GM12878 (cell line): ENCODE measurements around the gene TMEM191C. TPM values are rescaled to one million over a fixed set of nuclear protein-coding genes. Genes with fewer than 3 reads are reported as not detected.

ENCODE experiments used
- ATAC-seq: fragments of 200-7000 bp; cut with Tn5 transposase; 3 replicates; pipeline ENCODE4 v1.9.1; 2020; ENCODE audit warnings: mild to moderate bottlenecking, moderate library complexity
- BruUV-seq: library from RNA; stranded (reverse); fragments of 400-500 nt; replicated peaks from 2 replicates; lab custom pipeline; 2021; lab: Mats Ljungman, UMichigan
- CTCF ChIA-PET: fragments of 300-600 bp; sonication (Branson Sonifier 250); formaldehyde crosslinking; extraction: SDS; loops from one replicate; lab custom pipeline; 2021; ENCODE audit warnings: inconsistent platforms; lab: Yijun Ruan, JAX
- POLR2A ChIA-PET: fragments of 350-600 bp; formaldehyde crosslinking; extraction: SDS; loops from one replicate; lab custom pipeline; 2021; ENCODE audit warnings: inconsistent platforms; lab: Charles Lee
- RAD21 ChIA-PET: fragments of 300-600 bp; sonication (Branson Sonifier 250); formaldehyde crosslinking; loops from one replicate; lab custom pipeline; 2023; ENCODE audit warnings: antibody characterized with exemption; ENCODE audit not compliant: unreplicated experiment; lab: Charles Lee
- SMC1A ChIA-PET: fragments of 300-600 bp; sonication (Branson Sonifier 250); formaldehyde crosslinking; loops from one replicate; lab custom pipeline; 2023; ENCODE audit not compliant: unreplicated experiment, uncharacterized antibody; lab: Charles Lee
- DNase-seq: peaks from one replicate; pipeline ENCODE4 v3.0.0-alpha.2; 2011; ENCODE audit warnings: low read depth, low spot score
- FAIRE-seq: peaks from 3 replicates; lab custom pipeline; 2011; peaks lifted over from hg19 to GRCh38; lab: Jason Lieb, UNC
- H2AFZ ChIP-seq: 2 replicates; pipeline ENCODE4 v1.6.0; 2011; ENCODE audit warnings: low read depth, low read length, control low read depth; ENCODE audit not compliant: control insufficient read depth
- H3K27ac ChIP-seq: 2 replicates; pipeline ENCODE4 v1.5.1; 2011; ENCODE audit warnings: control low read depth; ENCODE audit not compliant: control insufficient read depth, insufficient read depth
- H3K27me3 ChIP-seq, 2 experiments: replicated peaks in 1 of 2; 2 replicates each; pipeline versions ENCODE4 v1.6.0 to v1.6.1; 2011; ENCODE audit warnings: low read length in 1 of 2; ENCODE audit not compliant: control insufficient read depth in 2 of 2, insufficient read depth in 2 of 2
- H3K36me3 ChIP-seq, 2 experiments: 2 replicates each; pipeline ENCODE4 v1.5.1; 2011; ENCODE audit warnings: low read length in 1 of 2; ENCODE audit not compliant: control insufficient read depth in 2 of 2, insufficient read depth in 2 of 2
- H3K4me1 ChIP-seq: 2 replicates; pipeline ENCODE4 v1.6.1; 2011; ENCODE audit warnings: mild to moderate bottlenecking, low read length, moderate library complexity, mixed read lengths; ENCODE audit not compliant: control insufficient read depth, insufficient read depth
- H3K4me2 ChIP-seq: 2 replicates; pipeline ENCODE4 v1.6.0; 2011; ENCODE audit warnings: control low read depth; ENCODE audit not compliant: control insufficient read depth, insufficient read depth
- H3K4me3 ChIP-seq: fragments of 200-600 bp; sonication (generic); 2 replicates; pipeline ENCODE4 v1.5.1; 2016
- H3K79me2 ChIP-seq: 2 replicates; pipeline ENCODE4 v1.6.0; 2011; ENCODE audit warnings: low read length; ENCODE audit not compliant: control insufficient read depth, insufficient read depth
- H3K9ac ChIP-seq: 2 replicates; pipeline ENCODE4 v1.8.0; 2011; ENCODE audit warnings: low read length, control low read depth, mixed read lengths; ENCODE audit not compliant: control insufficient read depth, insufficient read depth
- H3K9me3 ChIP-seq: replicated peaks from 3 replicates; pipeline ENCODE4 v1.5.1; 2011; ENCODE audit warnings: mild to moderate bottlenecking, low read length; ENCODE audit not compliant: control insufficient read depth, insufficient read depth
- H4K20me1 ChIP-seq: 2 replicates; pipeline ENCODE4 v1.6.0; 2011; ENCODE audit not compliant: control insufficient read depth, insufficient read depth
- ATF3 ChIP-seq: IDR thresholded peaks from 2 replicates; pipeline ENCODE4 v1.6.1; 2011; ENCODE audit warnings: low read depth, mild to moderate bottlenecking, low read length, moderate library complexity, borderline replicate concordance; ENCODE audit errors: extremely low read depth
- STAT3 ChIP-seq: IDR thresholded peaks from 2 replicates; pipeline ENCODE4 v1.6.1; 2011; ENCODE audit warnings: low read depth, low read length, improper control_type of control experiment
- TARDBP ChIP-seq: IDR thresholded peaks from 2 replicates; pipeline ENCODE4 v1.6.1; 2016; ENCODE audit warnings: borderline replicate concordance
- ZBTB11 ChIP-seq: fragments of 450-650 bp; formaldehyde crosslinking; IDR thresholded peaks from 2 replicates; pipeline ENCODE4 v1.5.0; 2022; ENCODE audit warnings: mild to moderate bottlenecking, missing genetic modification characterization
- whole genome bisulfite sequencing: methylation state at CpG from one replicate; pipeline ENCODE4 v1.1.6; 2016; ENCODE audit warnings: low lambda C conversion rate; ENCODE audit not compliant: insufficient replicate concordance, insufficient coverage; ENCODE audit errors: missing lambda C conversion rate; 5-methylcytosine and 5-hydroxymethylcytosine counted together
- in situ Hi-C: fragments of 300-500 bp; cut with MboI; formaldehyde crosslinking; loops from 9 replicates; pipeline ENCODE4 v1.14.3; 2018; ENCODE audit warnings: mixed read lengths
- intact Hi-C: fragments of 100-400 bp; cut with micrococcal nuclease; formaldehyde crosslinking; loops from one replicate; pipeline ENCODE4 v1.14.2; 2022; ENCODE audit not compliant: unreplicated experiment
- polyA plus RNA-seq, 11 experiments: library from polyadenylated mRNA; depleted of rRNA in 4 of 11; unstranded in 6 of 11; stranded (reverse) in 5 of 11; fragments of >200 nt; fragmentation: Nextera tagmentation in 4 of 11; fragmentation: Illumina TruSeq in 1 of 11; extraction: Ambion mirVana in 4 of 11; extraction: Trizol in 1 of 11; gene quantifications; 1 replicate in 1 of 11; 2 replicates in 10 of 11; pipeline versions ENCODE4 v1.2.1 to v1.2.3, GENCODE V29; 2011 to 2016; ENCODE audit warnings: inconsistent platforms in 2 of 11, missing spikeins in 2 of 11, low read depth in 1 of 11
- total RNA-seq, 4 experiments: library from RNA; depleted of rRNA in 3 of 4; stranded (reverse); fragments of >200 nt in 3 of 4; fragmentation: Illumina TruSeq in 1 of 4; extraction: Trizol in 1 of 4; gene quantifications; 2 replicates each; pipeline versions ENCODE4 v1.2.1 to v1.2.3, GENCODE V29; 2013 to 2021

TMEM191C gene
- total and polyA plus RNA-seq, 10 of the 15 experiments (the other 5 are each of a cell fraction or from before 2014, with no cell fraction given): 0.03 to 1.9 (median 0.43) TPM

- no peaks in the 10 kb centered on the region for H3K9me3 ChIP-seq
- RAD21 ChIA-PET: no interaction called here
- no peak for TF ChIP-seq ZBTB11 (CRISPR knock-in tag)
- no peak for TF ChIP-seq STAT3
- no peak for TF ChIP-seq TARDBP
- no peak for TF ChIP-seq ATF3
- TF ChIP-seq, all 136 proteins: peak for 0
- H4K20me1 ChIP-seq: no peaks in the 10 kb centered on the region
- ATAC-seq (no peak), FAIRE-seq (no peak), DNase-seq (no peak)
- no peak overlapping the region for H3K27ac ChIP-seq
- H3K79me2 ChIP-seq: no peaks in the 10 kb centered on the region
- no TSS peak for BruUV-seq
- no peak overlapping the region for H3K9ac ChIP-seq
- ChIA-PET POLR2A (no interaction called here), SMC1A (no interaction called here), CTCF (no interaction called here)
- intact Hi-C loops (no loop called here), in situ Hi-C loops (no loop called here)
- H3K4me3 ChIP-seq: no peak overlapping the region
- WGBS: 83% methylated on average over 23 of the region's 23 CpGs
- H3K4me2 ChIP-seq: no peak overlapping the region
- no peaks in the 10 kb centered on the region for H3K4me1 ChIP-seq
- H2AFZ ChIP-seq: no peak overlapping the region
- no peaks in the 10 kb centered on the region for H3K27me3 ChIP-seq
- H3K36me3 ChIP-seq: peaks cover 0 to 11% of the 10 kb centered on the region in 2 experiments; a peak in 3 of 4 replicates
These were observed 17.5 kb upstream of the TMEM191C start for GRCh38 chr22:21449531-21450319.
